GM13976 (cell line): ENCODE data around the gene HAUS3.
"Not testable (repeated sequence)": the region's sequence is repeated elsewhere in the genome, so short reads cannot be mapped to it uniquely, and the experiment has no call there.

Experiments used
- DNase-seq: peaks from one replicate; pipeline ENCODE4 v3.0.0; 2012; ENCODE audit warnings: low spot score
- CTCF ChIP-seq: IDR thresholded peaks from 2 replicates; pipeline ENCODE4 v1.5.1; 2012; ENCODE audit warnings: borderline replicate concordance, mild to moderate bottlenecking; ENCODE audit not compliant: insufficient read depth; ENCODE audit errors: extremely low read depth, missing control alignments, control extremely low read depth
- in situ Hi-C: fragments of 300-500 bp; cut with MboI; formaldehyde crosslinking; loops from one replicate; pipeline ENCODE4 v1.12.0; 2022; ENCODE audit warnings: low sequenced_read_pairs, mixed read lengths, inconsistent platforms; ENCODE audit not compliant: unreplicated experiment

Gene HAUS3

GRCh38 chr4:2220016-2220630 is 21.8 kb downstream of the HAUS3 start:
- DNase-seq, result peak; percentile 62
- in situ Hi-C loops, result no loop called here

GRCh38 chr4:2219233-2219760 is 22.6 kb downstream of the HAUS3 start:
- in situ Hi-C loops, result no loop called here
- TF ChIP-seq CTCF, result no peak
- DNase-seq, result no peak

More at GRCh38 chr4:2220016-2220630, 21.8 kb downstream of the HAUS3 start:
- peak; percentile 96 for TF ChIP-seq CTCF

- no peak for TF ChIP-seq CTCF
- in situ Hi-C loops, result no loop called here
- no peak for DNase-seq
Measured at GRCh38 chr4:2218436-2218835, 23.5 kb downstream of the HAUS3 start.

GRCh38 chr4:2217726-2218125 is 24.2 kb downstream of the HAUS3 start:
- DNase-seq, result no peak
- in situ Hi-C loops, result no loop called here
- TF ChIP-seq CTCF, result no peak

GRCh38 chr4:2212831-2213230 is 29.1 kb downstream of the HAUS3 start:
- no peak for DNase-seq
- no peak for TF ChIP-seq CTCF
- in situ Hi-C loops, result no loop called here

- DNase-seq, in situ Hi-C loops: not testable (repeated sequence)
Measured at GRCh38 chr4:2202789-2203188, 39.1 kb downstream of the HAUS3 start.

- in situ Hi-C loops, result no loop called here
- no peak for TF ChIP-seq CTCF
- no peak for DNase-seq
Measured at GRCh38 chr4:2194496-2194895, 47.4 kb downstream of the HAUS3 start.
